GF-D8 (cell line): ENCODE measurements around the gene PDE9A.
"Not testable (repeated sequence)": the region's sequence is repeated elsewhere in the genome, so short reads cannot be mapped to it uniquely, and the experiment has no call there.

Experiments used
- DNase-seq: peaks from one replicate; lab custom pipeline; 2025; lab: John Stamatoyannopoulos, UW

Gene PDE9A

DNA sequence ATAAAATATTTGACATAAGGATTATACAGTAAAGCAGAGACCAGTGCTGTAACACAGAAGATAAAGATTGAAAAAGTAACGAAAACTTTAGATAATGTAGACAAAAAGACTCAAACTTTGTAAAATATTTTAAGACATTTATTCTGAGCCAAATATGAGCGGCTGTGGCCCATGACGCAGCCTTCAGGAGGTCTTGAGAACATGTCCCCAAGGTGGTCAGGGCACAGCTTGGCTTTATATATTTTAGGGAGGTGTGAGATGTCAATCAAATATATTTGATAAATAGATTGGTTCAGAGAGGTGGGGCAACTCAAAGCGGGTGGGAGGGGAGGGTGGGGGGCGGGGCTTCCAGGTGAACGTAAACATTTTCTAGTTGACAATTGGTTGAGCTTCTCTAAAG, 144.7 kb downstream of the PDE9A start:
- no peak for DNase-seq

DNA sequence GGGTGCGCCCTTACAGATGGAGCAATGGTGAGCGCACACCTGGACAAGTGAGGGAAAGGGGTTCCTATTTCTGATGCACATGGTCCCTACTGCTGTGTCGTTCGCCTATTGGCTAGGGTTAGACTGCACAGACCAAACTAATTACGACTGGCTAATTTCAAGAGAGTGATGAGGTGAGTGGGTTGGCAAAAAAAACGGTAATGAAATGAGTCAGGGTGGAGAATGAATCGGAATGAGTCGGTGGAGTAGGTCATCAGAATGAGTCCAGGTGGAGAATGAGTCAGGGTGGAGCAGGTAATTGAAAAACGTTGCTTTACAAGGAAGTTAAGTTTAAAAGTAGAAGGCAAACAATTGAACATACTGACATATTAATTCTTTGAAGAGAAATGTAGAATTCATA, 146.1 kb downstream of the PDE9A start:
- DNase-seq: no peak

DNA sequence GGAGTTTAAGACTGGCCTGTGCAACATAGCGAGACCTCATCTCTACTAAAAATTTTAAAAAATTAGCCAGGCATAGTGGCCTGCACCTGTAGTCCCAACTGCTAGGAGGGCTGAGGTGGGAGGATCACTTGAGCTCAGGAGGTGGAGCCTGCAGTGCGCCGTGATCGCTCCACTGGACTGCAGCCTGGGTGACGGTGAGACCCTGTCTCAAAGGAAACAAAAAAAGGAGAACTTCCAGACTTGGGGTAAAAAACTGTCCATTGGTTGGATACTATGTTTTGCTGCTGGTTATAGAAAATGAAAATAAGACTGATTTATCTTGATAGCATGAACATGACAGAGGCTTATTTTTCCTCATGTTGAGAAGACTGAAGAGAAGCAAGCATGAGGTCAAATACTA, 146.5 kb downstream of the PDE9A start:
- DNase-seq: no peak

DNA sequence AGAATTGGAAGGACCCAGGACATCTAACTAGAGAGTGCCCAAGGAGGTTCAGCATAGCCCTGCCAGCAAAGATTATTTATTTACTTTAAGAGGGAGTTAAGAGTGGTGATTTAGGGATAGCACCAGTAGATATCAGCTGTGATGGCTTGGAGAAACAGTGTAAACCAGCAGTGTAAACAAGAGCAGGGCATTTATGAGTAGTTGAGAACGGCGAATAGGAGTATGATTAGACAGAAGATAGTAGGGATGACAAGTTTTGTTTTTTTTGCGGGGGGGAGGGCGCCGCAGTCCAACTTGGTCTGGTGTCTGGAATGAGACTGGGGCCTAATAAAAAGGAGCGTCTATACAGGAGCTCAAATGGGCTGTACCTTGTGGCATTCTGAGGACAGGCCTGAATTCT, 148.2 kb downstream of the PDE9A start:
- DNase-seq: not testable (repeated sequence)

DNA sequence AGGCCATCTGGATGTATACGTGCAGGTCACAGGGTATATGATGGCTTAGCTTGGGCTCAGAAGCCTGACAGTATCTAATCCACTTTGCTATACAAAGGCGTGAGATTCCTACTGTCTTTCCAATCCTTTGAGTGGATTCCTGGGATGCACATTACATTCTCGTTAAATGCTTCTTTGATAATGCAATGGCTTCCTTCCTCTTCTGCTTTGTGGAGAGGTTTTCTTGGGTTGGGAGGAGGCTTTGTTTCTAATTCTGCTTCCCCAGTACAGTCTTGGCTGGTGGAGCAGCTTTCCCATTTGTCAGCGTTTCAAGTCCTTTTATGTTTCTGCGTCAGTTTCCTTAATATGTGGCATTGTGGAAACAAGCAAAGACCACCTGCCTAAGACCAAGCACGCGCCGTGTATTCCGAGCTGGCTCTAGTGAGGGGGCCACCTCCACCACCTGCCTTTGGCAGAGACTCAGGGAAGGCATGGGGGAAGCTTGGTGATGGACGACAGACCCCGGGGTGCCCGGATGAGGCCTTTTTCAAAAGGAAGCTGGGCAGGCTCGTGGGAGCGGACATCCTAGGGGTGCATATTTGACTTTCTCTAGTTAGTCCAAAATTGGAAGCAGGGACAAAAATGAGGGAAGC, 153.2 kb downstream of the PDE9A start:
- peak; percentile 53 for DNase-seq

DNA sequence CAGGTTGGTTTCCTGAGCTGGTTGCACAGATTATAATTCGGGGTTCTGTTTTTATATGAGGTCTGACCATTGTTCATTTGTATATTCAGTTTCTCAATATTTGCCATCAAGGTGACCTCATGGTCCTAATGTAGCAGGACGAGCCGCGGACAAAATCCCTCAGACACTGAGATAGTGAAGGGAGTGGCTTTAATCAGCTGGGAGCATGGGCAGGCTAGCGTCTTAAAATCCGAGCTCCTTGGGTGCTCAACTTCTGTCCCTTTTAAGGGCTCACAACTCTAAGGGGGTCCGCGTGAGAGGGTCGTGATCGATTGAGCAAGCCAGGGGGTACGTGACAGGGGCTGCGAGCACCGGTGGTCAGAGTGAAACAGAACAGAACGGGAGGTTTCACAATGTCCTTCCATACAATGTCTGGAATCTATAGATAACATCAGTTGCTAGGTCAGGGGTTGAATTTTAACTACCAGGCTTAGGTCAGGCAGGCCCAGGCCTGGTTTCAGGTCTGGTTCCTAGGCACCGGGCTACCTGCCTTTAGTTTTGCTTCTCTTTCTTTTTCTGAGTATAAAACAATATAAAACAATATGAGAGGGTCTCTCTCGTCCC, 154.0 kb downstream of the PDE9A start:
- DNase-seq: peak; percentile 21

DNA sequence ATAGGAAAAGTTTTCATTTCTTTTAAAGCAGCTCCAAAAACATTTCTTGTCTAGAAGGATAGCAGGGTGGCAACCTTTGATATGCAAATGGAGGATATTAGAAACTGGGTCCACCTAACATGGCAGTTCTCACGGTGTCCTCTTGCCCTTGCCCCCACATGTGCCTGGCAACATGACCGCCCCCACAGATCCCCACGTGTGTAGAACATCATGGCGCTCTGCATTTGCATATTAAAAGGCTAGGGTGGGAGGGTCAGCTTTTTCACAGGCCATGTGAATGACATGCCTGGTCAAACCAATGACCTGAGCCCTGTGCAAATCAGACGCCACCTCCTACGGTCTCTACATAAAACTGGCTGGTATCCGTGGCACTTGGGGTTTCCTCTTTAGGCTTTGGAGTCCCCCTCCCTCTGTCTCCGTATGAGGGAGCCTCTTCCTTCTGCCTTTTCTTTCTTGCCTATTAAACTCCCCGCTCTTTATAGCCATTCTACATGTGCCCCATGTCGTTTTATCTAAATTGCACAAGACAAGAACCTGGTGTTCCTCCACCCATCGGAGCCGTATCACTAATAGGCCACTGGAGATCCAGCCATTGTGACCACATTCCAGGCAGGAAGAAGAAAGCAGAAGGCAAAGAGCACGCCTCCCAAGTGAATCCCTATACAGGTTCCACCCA, 154.7 kb downstream of the PDE9A start:
- DNase-seq: peak; percentile 97

DNA sequence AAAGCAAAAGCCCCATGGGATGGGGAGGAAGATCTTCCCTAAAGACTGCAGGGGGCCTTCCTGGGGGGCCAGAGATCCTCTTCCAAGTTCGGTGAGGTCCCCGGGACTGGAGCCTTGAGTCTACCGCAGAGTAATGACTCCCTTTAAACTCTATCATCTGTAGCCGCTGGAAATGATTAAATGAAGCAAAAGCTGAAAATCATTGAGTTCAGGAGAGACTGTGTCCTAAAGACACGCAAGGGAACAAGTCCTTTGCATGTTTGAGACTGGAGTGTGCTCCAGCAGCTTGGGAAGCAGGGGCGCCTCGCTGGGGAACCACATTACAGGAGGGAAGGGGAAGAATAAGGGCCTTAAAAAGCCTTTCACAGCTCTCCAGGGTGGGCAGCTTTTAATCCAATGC, 155.8 kb downstream of the PDE9A start:
- no peak for DNase-seq

DNA sequence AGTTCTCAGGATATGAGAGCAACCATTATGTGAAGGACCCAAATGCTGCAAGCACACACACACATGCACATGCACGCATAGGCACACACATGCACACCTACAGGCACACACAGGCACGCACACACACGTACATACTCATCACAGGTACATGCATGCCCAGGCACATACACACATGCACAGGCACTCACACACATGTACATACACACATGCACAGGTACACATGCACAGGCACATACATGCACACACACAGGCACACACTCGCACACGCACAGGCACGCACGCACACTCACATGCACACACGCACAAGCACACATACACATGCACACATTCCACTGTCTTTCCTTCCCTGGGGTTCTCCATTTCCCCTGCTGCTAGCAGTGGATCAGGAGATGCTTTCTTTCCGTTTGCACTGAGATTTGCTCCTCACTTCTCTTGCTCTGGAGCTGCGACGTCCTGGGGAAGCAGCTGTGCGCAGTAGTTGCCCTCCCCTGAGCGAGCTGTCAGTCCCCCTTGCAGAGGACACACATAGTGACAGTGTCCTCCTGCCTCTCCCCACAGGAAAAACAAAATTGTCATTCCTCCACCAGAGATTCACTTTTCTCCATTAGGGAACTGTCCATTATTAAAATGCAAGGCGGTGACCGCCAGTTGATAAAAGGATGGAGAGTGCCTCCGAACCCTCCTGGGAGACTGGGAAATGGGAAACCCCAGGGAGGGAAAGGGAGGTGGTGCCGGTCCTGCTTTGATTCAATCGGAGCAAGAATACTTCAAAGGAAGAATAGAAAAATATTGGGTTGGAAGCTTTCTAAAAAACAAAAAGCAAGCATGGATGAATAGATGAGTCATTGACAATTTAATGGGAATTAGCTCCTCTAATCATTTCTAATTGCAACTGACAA, 156.4 kb downstream of the PDE9A start:
- DNase-seq: no peak

DNA sequence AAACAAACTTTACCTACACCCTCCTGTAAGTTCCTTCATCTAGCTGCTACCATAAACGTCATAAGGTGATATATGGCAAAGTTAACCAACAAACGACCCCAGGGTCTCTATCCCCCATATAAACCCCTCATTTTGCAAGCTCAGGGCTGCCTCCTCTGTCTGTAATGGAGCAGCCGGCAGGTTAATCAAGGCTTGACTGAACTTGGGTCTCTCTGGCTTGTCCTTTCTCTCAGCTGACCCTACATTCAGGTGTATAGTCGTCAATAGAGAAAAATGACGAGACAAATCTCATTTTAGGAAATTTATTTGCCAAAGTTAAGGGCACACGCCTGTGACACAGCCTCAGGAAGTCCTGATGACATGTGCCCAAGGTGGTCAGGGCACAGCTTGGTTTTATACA, 158.5 kb downstream of the PDE9A start:
- no peak for DNase-seq

DNA sequence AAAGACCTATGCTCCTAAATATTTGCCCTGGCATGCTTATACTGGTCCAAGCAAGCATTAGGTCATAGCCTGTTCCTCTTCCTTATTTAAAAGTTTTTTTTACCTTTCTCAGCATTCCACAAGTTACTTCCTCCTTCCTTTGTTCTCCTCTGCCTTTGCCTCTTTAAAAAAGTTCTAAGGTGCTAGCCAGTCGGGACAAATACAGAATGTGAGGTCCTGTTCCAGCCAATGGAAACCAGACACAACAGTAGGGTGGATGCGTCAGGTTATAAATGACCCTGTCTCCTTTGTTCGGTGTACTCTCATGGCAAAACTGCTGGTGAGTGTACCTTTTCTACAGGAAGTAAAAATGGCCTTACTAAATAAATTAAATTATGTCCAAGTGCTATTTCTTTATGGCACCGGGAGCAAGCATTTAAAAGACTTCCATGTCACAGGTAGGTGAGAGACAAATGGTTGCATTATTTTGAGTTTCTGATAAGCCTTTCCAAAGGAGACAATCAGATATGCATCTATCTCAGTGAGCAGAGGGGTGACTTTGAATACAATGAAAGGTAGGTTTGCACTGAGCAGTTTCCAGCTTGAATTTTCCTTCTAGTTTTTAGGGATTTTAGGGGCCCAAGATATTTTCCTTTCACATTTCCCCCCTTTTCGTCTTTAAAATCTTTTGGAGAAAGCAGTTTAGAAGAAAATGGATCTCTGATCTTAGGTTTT, 159.3 kb downstream of the PDE9A start:
- peak; percentile 38 for DNase-seq

DNA sequence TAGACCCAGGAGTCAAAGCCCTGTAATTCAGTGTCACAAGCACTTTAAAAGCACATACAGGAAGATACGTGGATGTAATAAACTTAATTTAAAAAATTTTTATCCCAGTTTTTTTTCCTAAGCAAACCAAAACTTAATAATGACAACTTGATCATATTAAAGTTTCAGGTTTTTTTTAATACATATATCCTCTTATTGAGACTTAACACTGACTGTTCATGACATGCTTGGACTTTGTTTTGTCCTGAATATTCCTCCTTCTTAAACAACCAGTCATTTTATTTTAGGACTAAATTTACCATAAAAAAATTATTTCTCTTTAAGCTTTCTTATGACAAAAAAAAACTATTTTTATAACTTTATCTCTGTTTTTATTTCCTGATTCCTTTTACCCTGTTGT, 161.8 kb downstream of the PDE9A start:
- no peak for DNase-seq

DNA sequence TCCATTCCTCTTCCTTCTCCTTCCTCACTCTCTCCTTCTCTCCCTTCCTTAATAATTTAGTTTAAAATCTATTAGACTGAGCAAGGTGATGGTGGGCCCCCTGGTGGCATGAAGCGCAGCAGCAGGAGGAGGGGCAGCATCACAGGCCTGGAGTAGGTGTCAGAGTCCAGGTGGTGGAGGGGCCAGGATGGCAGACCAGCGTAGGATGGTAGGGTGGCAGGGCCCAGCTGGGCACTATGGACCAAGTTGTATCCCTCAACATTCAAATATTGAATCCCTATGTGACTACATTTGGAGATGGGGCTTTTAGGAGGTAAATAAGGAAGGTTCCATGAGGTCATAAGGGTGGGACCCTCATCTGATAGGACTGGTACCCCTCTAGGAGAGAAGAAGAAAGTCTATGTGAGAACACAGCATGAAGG, 164.9 kb downstream of the PDE9A start:
- peak; percentile 41 for DNase-seq

DNA sequence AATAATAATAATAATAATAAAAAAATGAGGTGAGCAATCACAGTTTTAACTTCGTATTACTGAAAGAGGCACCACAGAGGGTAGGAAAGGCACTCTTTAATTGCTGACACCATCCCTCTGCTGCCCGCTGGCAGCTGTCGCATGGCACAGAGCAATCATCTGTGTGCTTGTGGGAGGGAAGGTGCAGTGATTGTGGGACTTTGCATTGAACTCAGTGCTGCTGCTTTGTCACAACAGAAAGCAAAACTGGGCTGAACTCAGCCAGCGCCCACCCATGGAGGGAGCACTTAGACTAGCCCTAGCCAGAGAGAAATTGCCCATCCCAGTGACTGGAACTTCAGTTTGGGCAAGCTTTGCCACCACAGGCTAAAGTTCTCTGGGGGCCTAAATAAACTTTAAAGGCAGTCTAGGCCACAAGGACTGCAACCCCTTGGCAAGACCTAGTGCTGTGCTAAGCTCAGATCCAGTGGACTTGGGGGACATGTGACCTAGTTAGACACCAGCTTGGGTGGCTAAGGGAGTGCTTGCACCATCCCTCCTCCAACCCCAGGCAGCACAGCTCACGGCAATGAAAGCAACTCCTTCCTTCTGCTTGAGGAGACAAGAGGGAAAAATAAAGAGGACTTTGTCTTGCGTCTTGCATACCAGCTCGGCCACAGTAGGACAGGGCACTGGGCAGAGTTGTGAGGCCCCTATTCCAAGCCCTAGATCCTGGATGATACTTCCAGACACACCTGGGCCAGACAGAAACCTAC, 166.6 kb downstream of the PDE9A start:
- no peak for DNase-seq

DNA sequence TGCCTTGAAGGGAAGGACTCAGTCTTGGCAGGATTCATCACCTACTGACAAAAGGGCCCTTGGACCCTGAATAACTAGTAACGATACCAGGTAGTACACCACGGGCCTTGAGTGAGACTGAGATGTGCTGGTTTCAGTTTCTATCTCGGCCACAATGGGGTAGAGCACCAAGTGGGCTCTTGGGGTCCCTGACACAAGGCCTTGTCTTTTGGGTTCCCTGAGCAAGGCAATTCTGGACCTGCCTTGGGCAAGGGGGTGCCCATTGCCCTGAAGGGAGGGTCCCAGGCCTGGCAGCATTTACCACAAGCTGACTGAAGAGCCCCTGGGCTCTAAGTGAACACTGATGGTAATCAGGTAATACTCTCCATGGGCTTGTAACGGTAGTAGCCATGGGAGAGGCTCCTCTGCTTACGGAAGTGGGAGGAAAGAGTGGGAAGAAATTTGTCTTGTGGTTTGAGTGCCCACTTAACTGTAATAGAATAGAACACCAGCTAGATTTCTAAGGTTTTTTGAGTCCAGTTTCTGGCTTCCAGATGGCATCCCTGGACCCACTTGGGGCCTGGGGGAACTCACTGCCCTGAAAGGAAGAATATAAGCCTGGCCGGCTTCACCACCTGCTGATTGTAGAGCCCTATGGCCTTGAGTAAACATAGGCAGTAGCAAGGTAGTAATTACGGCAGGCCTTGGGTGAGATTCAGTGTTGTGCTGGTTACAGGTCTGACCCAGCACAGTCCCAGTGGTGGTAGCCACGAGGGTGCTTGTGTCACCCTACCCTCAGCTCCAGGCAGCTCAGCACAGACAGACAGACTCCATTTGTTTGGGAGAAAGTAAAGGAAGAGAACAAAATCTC, 167.4 kb downstream of the PDE9A start:
- no peak for DNase-seq
